D721Med (cell line): ENCODE results near the gene CLDN34.

ENCODE experiments used
- DNase-seq: peaks from one replicate; pipeline ENCODE4 v3.0.0; 2011; ENCODE audit warnings: low spot score; ENCODE audit not compliant: insufficient read length
- FAIRE-seq: peaks from 2 replicates; lab custom pipeline; 2011; peaks lifted over from hg19 to GRCh38; lab: Jason Lieb, UNC
- CTCF ChIP-seq: IDR thresholded peaks from 2 replicates; pipeline ENCODE4 v1.5.1; 2012; ENCODE audit warnings: mild to moderate bottlenecking, control low read depth; ENCODE audit not compliant: insufficient read depth; ENCODE audit errors: missing control alignments

Gene CLDN34

GRCh38 chrX:9966775-9967408 lies at the start of gene CLDN34:
CLDN34 (plus strand) TSS chrX:9967358; CDS start chrX:9967358, 0 bp downstream.
- FAIRE-seq (no peak), DNase-seq (no peak)
- TF ChIP-seq CTCF: no peak

GRCh38 chrX:9917861-9918260 lies 49.3 kb upstream of the CLDN34 start:
- FAIRE-seq (no peak), DNase-seq (no peak)

GRCh38 chrX:9919632-9920172 lies 47.5 kb upstream of the CLDN34 start:
- no peak for DNase-seq
- no peak for FAIRE-seq

More at GRCh38 chrX:9917861-9918260, 49.3 kb upstream of the CLDN34 start:
- TF ChIP-seq CTCF: no peak

GRCh38 chrX:9921407-9921806 lies 45.8 kb upstream of the CLDN34 start:
- no peak for FAIRE-seq
- DNase-seq: no peak
- TF ChIP-seq CTCF: no peak

More at GRCh38 chrX:9919632-9920172, 47.5 kb upstream of the CLDN34 start:
- TF ChIP-seq CTCF: no peak

- no peak for TF ChIP-seq CTCF
- FAIRE-seq (no peak), DNase-seq (no peak)
Observed at GRCh38 chrX:9923357-9923756, 43.8 kb upstream of the CLDN34 start.

- DNase-seq (no peak), FAIRE-seq (no peak)
- TF ChIP-seq CTCF: no peak
Observed at GRCh38 chrX:9926002-9926401, 41.2 kb upstream of the CLDN34 start.
